Caco-2 (cell line): ENCODE results near the gene PDIA5. TPM values are rescaled to one million over a fixed set of nuclear protein-coding genes. Genes with fewer than 3 reads are reported as not detected.

Source experiments
- BruUV-seq: library from RNA; stranded (reverse); fragments of 400-500 nt; replicated peaks from 2 replicates; lab custom pipeline; 2021; lab: Mats Ljungman, UMichigan
- CTCF ChIA-PET: fragments of 300-600 bp; sonication (Branson Sonifier 250); formaldehyde crosslinking; loops from one replicate; lab custom pipeline; 2022; ENCODE audit warnings: antibody characterized with exemption; lab: Charles Lee
- POLR2A ChIA-PET: fragments of 300-600 bp; sonication (Branson Sonifier 250); formaldehyde crosslinking; loops from one replicate; lab custom pipeline; 2022; ENCODE audit warnings: antibody characterized with exemption; lab: Charles Lee
- DNase-seq, 2 experiments: peaks; one replicate each; pipeline versions ENCODE4 v3.0.0 to v3.0.0-alpha.2; 2020 to 2022
- H3K27me3 ChIP-seq: replicated peaks from 2 replicates; pipeline ENCODE4 v1.6.0; 2011; ENCODE audit warnings: low read length; ENCODE audit not compliant: control insufficient read depth, insufficient read depth
- H3K36me3 ChIP-seq: 2 replicates; pipeline ENCODE4 v1.5.1; 2011; ENCODE audit warnings: low read length; ENCODE audit not compliant: control insufficient read depth, insufficient read depth
- H3K4me1 ChIP-seq: fragments of 250-450 bp; sonication (Bioruptor Pico); 2 replicates; pipeline ENCODE4 v1.5.1; 2020; ENCODE audit warnings: mild to moderate bottlenecking
- H3K4me3 ChIP-seq: 2 replicates; pipeline ENCODE4 v1.5.1; 2011; ENCODE audit warnings: low read depth, mild to moderate bottlenecking, control low read depth, low read length
- H3K9me3 ChIP-seq: fragments of 250-450 bp; sonication (Bioruptor Pico); 2 replicates; pipeline ENCODE4 v1.5.1; 2020; ENCODE audit warnings: mild to moderate bottlenecking, moderate library complexity
- H3K27ac Mint-ChIP-seq: one replicate; pipeline ENCODE4 v1.8.0; 2022; ENCODE audit warnings: mixed read lengths; ENCODE audit not compliant: unreplicated experiment
- H3K27me3 Mint-ChIP-seq: one replicate; pipeline ENCODE4 v1.8.0; 2022; ENCODE audit warnings: mixed read lengths; ENCODE audit not compliant: insufficient read depth, unreplicated experiment
- H3K36me3 Mint-ChIP-seq: one replicate; pipeline ENCODE4 v1.8.0; 2022; ENCODE audit warnings: mild to moderate bottlenecking, mixed read lengths; ENCODE audit not compliant: insufficient read depth, unreplicated experiment
- H3K4me1 Mint-ChIP-seq: one replicate; pipeline ENCODE4 v1.8.0; 2022; ENCODE audit warnings: low read depth, mixed read lengths; ENCODE audit not compliant: unreplicated experiment
- H3K4me3 Mint-ChIP-seq: one replicate; pipeline ENCODE4 v1.8.0; 2022; ENCODE audit warnings: mild to moderate bottlenecking, moderate library complexity, mixed read lengths; ENCODE audit not compliant: unreplicated experiment
- H3K9me3 Mint-ChIP-seq: one replicate; pipeline ENCODE4 v1.8.0; 2022; ENCODE audit warnings: mixed read lengths; ENCODE audit not compliant: unreplicated experiment
- CTCF ChIP-seq, 2 experiments: fragments of 200-600 bp in 1 of 2; IDR thresholded peaks; 1 replicate in 1 of 2; 2 replicates in 1 of 2; pipeline versions ENCODE4 v1.5.1 to v1.8.0; 2011 to 2022; ENCODE audit warnings: antibody characterized with exemption in 1 of 2, control low read depth in 1 of 2, inconsistent platforms in 1 of 2, low read depth in 1 of 2, low read length in 1 of 2, mild to moderate bottlenecking in 1 of 2, moderate library complexity in 1 of 2; ENCODE audit not compliant: insufficient read depth in 1 of 2, severe bottlenecking in 1 of 2, unreplicated experiment in 1 of 2
- intact Hi-C: fragments of 100-400 bp; cut with micrococcal nuclease; formaldehyde crosslinking; loops from one replicate; pipeline ENCODE4 v1.10.0; 2022; ENCODE audit not compliant: unreplicated experiment
- microRNA-seq: library from miRNA; unstranded; fragments of <30 nt; microRNA quantifications from one replicate; pipeline ENCODE4 v1.2.0, GENCODE V29; 2022
- total RNA-seq: library from RNA; stranded (reverse); gene quantifications from 2 replicates; pipeline ENCODE4 v1.2.3, GENCODE V29; 2022

PDIA5 gene
- total RNA-seq, 1 experiment from 2014 or later, result 48.2 TPM

GRCh38 chr3:123201557-123202427, 135.0 kb downstream of the PDIA5 start, which contains the start of gene SEC22A:
TSS of gene SEC22A (plus strand) at chr3:123201943. CDS start at chr3:123209218, 7,275 bp downstream.
- H3K36me3 ChIP-seq, result no peaks in the 10 kb centered on the region
- DNase-seq, result peak; percentile 92 to 95
- Mint-ChIP-seq H3K4me3 (peak within 1 kb of the TSS; percentile 94), H3K4me1 (peaks cover 11% of the 10 kb centered on the region), H3K9me3 (peaks cover 10% of the 10 kb centered on the region), H3K36me3 (peaks cover 13% of the 10 kb centered on the region), H3K27ac (peak within 1 kb of the TSS; percentile 93), H3K27me3 (no peaks in the 10 kb centered on the region)
- no TSS peak for BruUV-seq
- no peak for TF ChIP-seq CTCF (IDR thresholded peaks at IDR 0.05; ENCODE audit: insufficient read depth in 1 of 2, low read depth in 1 of 2, low read length in 1 of 2, severe bottlenecking in 1 of 2, unreplicated experiment in 1 of 2)
- intact Hi-C loops, result no loop called here
- POLR2A ChIA-PET, result interaction anchor here (0.6 to 1.3 kb wide), 7 partner anchors 16 to 408 kb away, joined by 3 to 7 read pairs (median 3); partner anchors contain the start of genes HSPBAP1 and PDIA5
- peak within 1 kb of the TSS; percentile 99 for H3K4me3 ChIP-seq
- H3K4me1 ChIP-seq, result peaks cover 10% of the 10 kb centered on the region
- no peaks in the 10 kb centered on the region for H3K27me3 ChIP-seq
- CTCF ChIA-PET, result interaction anchor here (0.6 to 1.1 kb wide), 3 partner anchors 151 to 174 kb away, joined by 3 to 5 read pairs (median 3); partner anchors contain the start of gene SEMA5B
- no peaks in the 10 kb centered on the region for H3K9me3 ChIP-seq

- intact Hi-C loops, result no loop called here
- POLR2A ChIA-PET, result interaction anchor here (1.1 to 1.3 kb wide), 2 partner anchors 121 to 135 kb away, joined by 3 to 7 read pairs; partner anchors contain the start of gene PDIA5
- H3K36me3 ChIP-seq, result no peaks in the 10 kb centered on the region
- H3K36me3 Mint-ChIP-seq, result peaks cover 13% of the 10 kb centered on the region
- TSS peak; percentile 73 for BruUV-seq
- no peaks in the 10 kb centered on the region for H3K27me3 ChIP-seq
- peaks cover 11% of the 10 kb centered on the region for H3K4me1 Mint-ChIP-seq
- peak overlapping the region; percentile 94 for H3K4me3 Mint-ChIP-seq
- H3K27me3 Mint-ChIP-seq, result no peaks in the 10 kb centered on the region
- H3K27ac Mint-ChIP-seq, result peak overlapping the region; percentile 93
- peaks cover 10% of the 10 kb centered on the region for H3K4me1 ChIP-seq
- H3K4me3 ChIP-seq, result peak overlapping the region; percentile 99
- H3K9me3 Mint-ChIP-seq, result peaks cover 10% of the 10 kb centered on the region
- TF ChIP-seq CTCF (IDR thresholded peaks at IDR 0.05; ENCODE audit: insufficient read depth in 1 of 2, low read depth in 1 of 2, low read length in 1 of 2, severe bottlenecking in 1 of 2, unreplicated experiment in 1 of 2), result no peak
- no peaks in the 10 kb centered on the region for H3K9me3 ChIP-seq
- peak; percentile 41 to 44 for DNase-seq
- CTCF ChIA-PET, result no interaction called here
These were observed 135.6 kb downstream of the PDIA5 start for GRCh38 chr3:123202451-123202850.

Small RNA genes within 50 kb of the gene (microRNA-seq; reads per million reads assigned to microRNA genes)
- gene MIR7110, result not detected

Other genes starting within 250 kb of the PDIA5 start
- 0.84 and 1.0 TPM in 2 replicates for gene SEMA5B, start 39.3 kb upstream of the PDIA5 start, total RNA-seq
- gene SEC22A, start 134.9 kb downstream of the PDIA5 start, total RNA-seq, result 12.5 and 17.7 TPM in 2 replicates